HFF-Myc (cell line): ENCODE measurements around the gene MNS1.

Source experiments
- DNase-seq: peaks from one replicate; pipeline ENCODE4 v3.0.0-alpha.2; 2011; ENCODE audit warnings: low read depth; ENCODE audit errors: extremely low read depth
- H3K4me3 ChIP-seq: replicated peaks from 2 replicates; pipeline ENCODE4 v1.5.1; 2011; ENCODE audit warnings: low read depth, mild to moderate bottlenecking, control low read depth, low read length
- CTCF ChIP-seq: IDR thresholded peaks from 2 replicates; pipeline ENCODE4 v1.5.1; 2012; ENCODE audit warnings: mild to moderate bottlenecking, low read depth, low read length, control low read depth; ENCODE audit errors: missing control alignments

The MNS1 gene

GRCh38 chr15:56464893-56465520 is at the start of gene MNS1:
Gene MNS1 (minus strand): TSS chr15:56465137. CDS start chr15:56464972, 165 bp downstream.
- DNase-seq: peak; percentile 89
- H3K4me3 ChIP-seq: peak within 1 kb of the TSS; percentile 64
- no peak for TF ChIP-seq CTCF

GRCh38 chr15:56496635-56497034 is 31.7 kb upstream of the MNS1 start:
- peak; percentile 45 for TF ChIP-seq CTCF
- DNase-seq: peak; percentile 52
- no peak overlapping the region for H3K4me3 ChIP-seq

GRCh38 chr15:56495533-56495932 is 30.6 kb upstream of the MNS1 start:
- TF ChIP-seq CTCF: no peak

GRCh38 chr15:56495053-56495452 is 30.1 kb upstream of the MNS1 start:
- no peak overlapping the region for H3K4me3 ChIP-seq
- no peak for DNase-seq
- no peak for TF ChIP-seq CTCF

More at GRCh38 chr15:56495533-56495932, 30.6 kb upstream of the MNS1 start:
- no peak for DNase-seq
- no peak overlapping the region for H3K4me3 ChIP-seq

- no peak for TF ChIP-seq CTCF
- no peak overlapping the region for H3K4me3 ChIP-seq
- DNase-seq: no peak
Observed at GRCh38 chr15:56492791-56493555, 28.0 kb upstream of the MNS1 start.

GRCh38 chr15:56492236-56492635 is 27.3 kb upstream of the MNS1 start:
- TF ChIP-seq CTCF: no peak
- H3K4me3 ChIP-seq: no peak overlapping the region
- DNase-seq: no peak
